NCI-H2107 treated with DMSO at 0.1 percent for 48 hours (cell line): Measurements from ENCODE around the gene MRGPRX3.

ENCODE experiments used
- DNase-seq: peaks from one replicate; lab custom pipeline; 2025; ENCODE audit not compliant: unreplicated experiment; lab: John Stamatoyannopoulos, UW

MRGPRX3 gene

GRCh38 chr11:18151581-18151980 is 19.2 kb downstream of the MRGPRX3 start:
- no peak for DNase-seq

GRCh38 chr11:18168372-18168771 is 36.0 kb downstream of the MRGPRX3 start:
- no peak for DNase-seq

GRCh38 chr11:18171377-18172000 is 39.1 kb downstream of the MRGPRX3 start:
- DNase-seq = no peak

- DNase-seq = no peak
Measured at GRCh38 chr11:18172666-18173065, 40.3 kb downstream of the MRGPRX3 start, which contains the start of gene MRGPRX4. MRGPRX4 (plus strand) TSS chr11:18172837; CDS start chr11:18173257, 420 bp downstream.

GRCh38 chr11:18173225-18173866 is 41.0 kb downstream of the MRGPRX3 start:
- no peak for DNase-seq
